Neural cell (in vitro differentiated cells): ENCODE measurements around the gene FBXL22.

ENCODE experiments used
- CTCF ChIP-seq: fragments of 450-650 bp; IDR thresholded peaks from 2 replicates; pipeline ENCODE4 v1.5.1; 2014; ENCODE audit warnings: antibody characterized with exemption, mild to moderate bottlenecking, moderate library complexity; ENCODE audit not compliant: poor library complexity, severe bottlenecking
- EZH2 ChIP-seq: fragments of 200-600, 300-800 bp; shearing (Covaris generic), sonication (generic); IDR thresholded peaks from 2 replicates; pipeline ENCODE4 v1.6.1; 2014; ENCODE audit warnings: antibody characterized with exemption, low read length, borderline replicate concordance, mild to moderate bottlenecking; ENCODE audit not compliant: insufficient read depth, poor library complexity, severe bottlenecking
- POLR2AphosphoS5 ChIP-seq: IDR thresholded peaks from 2 replicates; pipeline ENCODE4 v1.6.1; 2012

- TF ChIP-seq CTCF (no peak), EZH2 (no peak), POLR2AphosphoS5 (no peak)
These were observed 45.8 kb upstream of the FBXL22 start for GRCh38 chr15:63551400-63551799.
